Natural killer cell (primary cell): ENCODE data around the gene PTPRCAP. TPM values are rescaled to one million over a fixed set of nuclear protein-coding genes. Genes with fewer than 3 reads are reported as not detected.

Source experiments
- ATAC-seq, 3 donors: fragments of 150-1000 bp in 2 of 3; fragments of 200-7000 bp in 1 of 3; cut with Tn5 transposase; 1 replicate in 1 of 3; 2 replicates in 2 of 3; pipeline ENCODE4 v1.10.0; 2021; ENCODE audit warnings: mild to moderate bottlenecking in 2 of 3, moderate library complexity in 2 of 3
- DNase-seq, 2 donors: peaks; one replicate each; pipeline versions ENCODE4 v3.0.0 to v3.0.0-alpha.2; 2013 to 2021; ENCODE audit warnings: mixed read lengths in 1 of 2
- H3K27ac ChIP-seq: one replicate; pipeline ENCODE4 v1.5.1; 2013; ENCODE audit warnings: mild to moderate bottlenecking, low read length
- H3K27me3 ChIP-seq: one replicate; pipeline ENCODE4 v1.6.1; 2013; ENCODE audit warnings: low read length; ENCODE audit not compliant: control insufficient read depth, insufficient read depth
- H3K36me3 ChIP-seq: one replicate; pipeline ENCODE4 v1.6.1; 2013; ENCODE audit warnings: low read length; ENCODE audit not compliant: control insufficient read depth, insufficient read depth
- H3K4me1 ChIP-seq: one replicate; pipeline ENCODE4 v1.6.1; 2013; ENCODE audit warnings: low read length; ENCODE audit not compliant: control insufficient read depth, insufficient read depth
- H3K4me3 ChIP-seq: one replicate; pipeline ENCODE4 v1.5.1; 2013; ENCODE audit warnings: low read length
- H3K9me3 ChIP-seq: one replicate; pipeline ENCODE4 v1.6.1; 2013; ENCODE audit warnings: low read length; ENCODE audit not compliant: control insufficient read depth, insufficient read depth
- H3K27ac Mint-ChIP-seq, 2 donors: one replicate each; pipeline ENCODE4 v1.8.0; 2022; ENCODE audit warnings: mild to moderate bottlenecking in 2 of 2, mixed read lengths in 2 of 2, moderate library complexity in 1 of 2
- H3K27me3 Mint-ChIP-seq, 2 donors: one replicate each; pipeline ENCODE4 v1.8.0; 2022; ENCODE audit warnings: low read depth in 2 of 2, mixed read lengths in 2 of 2
- H3K36me3 Mint-ChIP-seq: one replicate; pipeline ENCODE4 v1.8.0; 2022; ENCODE audit warnings: mixed read lengths
- H3K4me1 Mint-ChIP-seq, 2 donors: one replicate each; pipeline ENCODE4 v1.8.0; 2022; ENCODE audit warnings: mixed read lengths in 2 of 2
- H3K4me3 Mint-ChIP-seq: one replicate; pipeline ENCODE4 v1.8.0; 2022; ENCODE audit warnings: mild to moderate bottlenecking, moderate library complexity, mixed read lengths
- H3K9me3 Mint-ChIP-seq, 2 donors: one replicate each; pipeline ENCODE4 v1.8.0; 2022; ENCODE audit warnings: mixed read lengths in 2 of 2
- CTCF ChIP-seq: fragments of 200-600 bp; IDR thresholded peaks from one replicate; pipeline ENCODE4 v1.8.0; 2022; ENCODE audit warnings: antibody characterized with exemption
- WGBS: methylation state at CpG from one replicate; pipeline ENCODE4 v1.1.7; 2013; ENCODE audit warnings: missing lambda C conversion rate; ENCODE audit not compliant: insufficient coverage; 5-methylcytosine and 5-hydroxymethylcytosine counted together
- intact Hi-C: fragments of 100-400 bp; cut with micrococcal nuclease; formaldehyde crosslinking; loops from one replicate; pipeline ENCODE4 v1.14.2; 2022
- total RNA-seq, 4 donors: library from RNA; stranded (reverse); fragments of 120-200 nt in 1 of 4; gene quantifications; one replicate each; pipeline versions ENCODE4 v1.2.3 to v1.2.4, GENCODE V29; 2013 to 2022

PTPRCAP gene
- total RNA-seq, 3 donors from 2014 or later (not counting 1 experiment from before 2014, with no cell fraction given) = 240 to 301 (median 269) TPM

- no peak for TF ChIP-seq CTCF
- Histone ChIP-seq H3K4me1 (peaks cover 94% of the 10 kb centered on the region), H3K4me3 (peak overlapping the region; percentile 9), H3K9me3 (no peaks in the 10 kb centered on the region), H3K27me3 (no peaks in the 10 kb centered on the region), H3K36me3 (peaks cover 29% of the 10 kb centered on the region), H3K27ac (peak overlapping the region; percentile 63)
- H3K27ac Mint-ChIP-seq = peak overlapping the region; percentile 86 to 96
- 72% methylated on average over 18 of the region's 18 CpGs for WGBS
- DNase-seq (no peak), ATAC-seq (no peak)
- no peaks in the 10 kb centered on the region for H3K36me3 Mint-ChIP-seq
- H3K27me3 Mint-ChIP-seq = no peaks in the 10 kb centered on the region
- peak overlapping the region; percentile 94 for H3K4me3 Mint-ChIP-seq
- H3K9me3 Mint-ChIP-seq = no peaks in the 10 kb centered on the region
- intact Hi-C loops = no loop called here
- H3K4me1 Mint-ChIP-seq = peaks cover 55 to 81% of the 10 kb centered on the region in 2 donors
Observed at GRCh38 chr11:67406420-67406968, 31.0 kb downstream of the PTPRCAP start.

GRCh38 chr11:67405688-67406339 lies 31.7 kb downstream of the PTPRCAP start:
- H3K27ac ChIP-seq = peak overlapping the region; percentile 63
- H3K4me3 Mint-ChIP-seq = peak overlapping the region; percentile 94
- H3K4me1 ChIP-seq = peaks cover 91% of the 10 kb centered on the region
- peak overlapping the region; percentile 94 for H3K4me3 ChIP-seq
- H3K36me3 ChIP-seq = peaks cover 29% of the 10 kb centered on the region
- H3K27me3 Mint-ChIP-seq = no peaks in the 10 kb centered on the region
- no peaks in the 10 kb centered on the region for H3K9me3 Mint-ChIP-seq
- H3K27ac Mint-ChIP-seq = peak overlapping the region; percentile 86 to 96
- WGBS = 74% methylated on average over 9 of the region's 9 CpGs
- no peaks in the 10 kb centered on the region for H3K9me3 ChIP-seq
- no peak for TF ChIP-seq CTCF
- no peak for ATAC-seq
- peaks cover 55 to 76% of the 10 kb centered on the region in 2 donors for H3K4me1 Mint-ChIP-seq
- H3K36me3 Mint-ChIP-seq = no peaks in the 10 kb centered on the region
- H3K27me3 ChIP-seq = no peaks in the 10 kb centered on the region
- intact Hi-C loops = no loop called here
- no peak for DNase-seq

- no peaks in the 10 kb centered on the region for H3K27me3 ChIP-seq
- H3K36me3 ChIP-seq = peaks cover 33% of the 10 kb centered on the region
- H3K4me3 Mint-ChIP-seq = peak overlapping the region; percentile 94
- ATAC-seq = no peak
- WGBS = 51% methylated on average over 6 of the region's 6 CpGs
- no peaks in the 10 kb centered on the region for H3K36me3 Mint-ChIP-seq
- H3K27me3 Mint-ChIP-seq = no peaks in the 10 kb centered on the region
- H3K27ac ChIP-seq = peak overlapping the region; percentile 63
- DNase-seq = peak in 1 of 2 donors; percentile 49
- H3K9me3 Mint-ChIP-seq = no peaks in the 10 kb centered on the region
- H3K27ac Mint-ChIP-seq = peak overlapping the region; percentile 86 to 96
- H3K4me1 ChIP-seq = peaks cover 91% of the 10 kb centered on the region
- intact Hi-C loops = no loop called here
- no peak for TF ChIP-seq CTCF
- H3K9me3 ChIP-seq = no peaks in the 10 kb centered on the region
- H3K4me3 ChIP-seq = peak overlapping the region; percentile 94
- H3K4me1 Mint-ChIP-seq = peaks cover 55 to 75% of the 10 kb centered on the region in 2 donors
Observed at GRCh38 chr11:67405196-67405567, 32.3 kb downstream of the PTPRCAP start.
